Peyer's patch (tissue), 4 donors: ENCODE results near the gene CLEC9A.

Experiments used
- POLR2A ChIP-seq, 2 donors: fragments of 450-650 bp; IDR thresholded peaks; one replicate each; pipeline ENCODE4 v1.5.1; 2017; ENCODE audit warnings: antibody characterized with exemption in 2 of 2, mild to moderate bottlenecking in 2 of 2, moderate library complexity in 2 of 2
- TF ChIP-seq, protein P1 (sequence below), 6 experiments: fragments of 450-650 bp in 4 of 6; fragments of 200-600 bp in 2 of 6; sonication (generic) in 1 of 6; IDR thresholded peaks; one replicate each; pipeline ENCODE4 v1.5.1; 2017 to 2019; ENCODE audit warnings: antibody characterized with exemption in 6 of 6, mild to moderate bottlenecking in 3 of 6, moderate library complexity in 1 of 6

DNA sequence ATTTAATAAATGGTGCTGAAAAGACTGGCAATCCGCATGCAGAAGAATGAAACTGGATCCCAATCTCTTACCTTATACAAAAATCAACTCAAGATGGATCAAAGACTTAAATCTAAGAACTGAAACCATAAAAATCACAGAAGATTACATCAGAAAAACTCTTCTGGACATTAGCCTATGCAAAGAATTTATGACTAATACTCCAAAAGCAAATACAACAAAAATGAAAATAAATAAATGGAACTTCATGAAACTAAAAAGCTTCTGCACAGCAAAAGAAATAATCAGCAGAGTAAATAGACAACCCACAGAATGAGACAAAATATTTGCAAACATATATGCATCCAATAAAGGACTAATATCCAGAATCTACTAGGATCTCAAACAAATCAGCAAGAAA lies 82.6 kb downstream of the CLEC9A start:
- TF ChIP-seq, protein P1, sequence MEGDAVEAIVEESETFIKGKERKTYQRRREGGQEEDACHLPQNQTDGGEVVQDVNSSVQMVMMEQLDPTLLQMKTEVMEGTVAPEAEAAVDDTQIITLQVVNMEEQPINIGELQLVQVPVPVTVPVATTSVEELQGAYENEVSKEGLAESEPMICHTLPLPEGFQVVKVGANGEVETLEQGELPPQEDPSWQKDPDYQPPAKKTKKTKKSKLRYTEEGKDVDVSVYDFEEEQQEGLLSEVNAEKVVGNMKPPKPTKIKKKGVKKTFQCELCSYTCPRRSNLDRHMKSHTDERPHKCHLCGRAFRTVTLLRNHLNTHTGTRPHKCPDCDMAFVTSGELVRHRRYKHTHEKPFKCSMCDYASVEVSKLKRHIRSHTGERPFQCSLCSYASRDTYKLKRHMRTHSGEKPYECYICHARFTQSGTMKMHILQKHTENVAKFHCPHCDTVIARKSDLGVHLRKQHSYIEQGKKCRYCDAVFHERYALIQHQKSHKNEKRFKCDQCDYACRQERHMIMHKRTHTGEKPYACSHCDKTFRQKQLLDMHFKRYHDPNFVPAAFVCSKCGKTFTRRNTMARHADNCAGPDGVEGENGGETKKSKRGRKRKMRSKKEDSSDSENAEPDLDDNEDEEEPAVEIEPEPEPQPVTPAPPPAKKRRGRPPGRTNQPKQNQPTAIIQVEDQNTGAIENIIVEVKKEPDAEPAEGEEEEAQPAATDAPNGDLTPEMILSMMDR (IDR thresholded peaks at IDR 0.05): no peak
- no peak for TF ChIP-seq POLR2A (IDR thresholded peaks at IDR 0.05)
